Fibroblast of skin of back (primary cell): Measurements from ENCODE around the gene ZBTB5.

ENCODE experiments used
- DNase-seq: peaks from one replicate; pipeline ENCODE4 v3.0.0-alpha.2; 2013

The ZBTB5 gene

DNA sequence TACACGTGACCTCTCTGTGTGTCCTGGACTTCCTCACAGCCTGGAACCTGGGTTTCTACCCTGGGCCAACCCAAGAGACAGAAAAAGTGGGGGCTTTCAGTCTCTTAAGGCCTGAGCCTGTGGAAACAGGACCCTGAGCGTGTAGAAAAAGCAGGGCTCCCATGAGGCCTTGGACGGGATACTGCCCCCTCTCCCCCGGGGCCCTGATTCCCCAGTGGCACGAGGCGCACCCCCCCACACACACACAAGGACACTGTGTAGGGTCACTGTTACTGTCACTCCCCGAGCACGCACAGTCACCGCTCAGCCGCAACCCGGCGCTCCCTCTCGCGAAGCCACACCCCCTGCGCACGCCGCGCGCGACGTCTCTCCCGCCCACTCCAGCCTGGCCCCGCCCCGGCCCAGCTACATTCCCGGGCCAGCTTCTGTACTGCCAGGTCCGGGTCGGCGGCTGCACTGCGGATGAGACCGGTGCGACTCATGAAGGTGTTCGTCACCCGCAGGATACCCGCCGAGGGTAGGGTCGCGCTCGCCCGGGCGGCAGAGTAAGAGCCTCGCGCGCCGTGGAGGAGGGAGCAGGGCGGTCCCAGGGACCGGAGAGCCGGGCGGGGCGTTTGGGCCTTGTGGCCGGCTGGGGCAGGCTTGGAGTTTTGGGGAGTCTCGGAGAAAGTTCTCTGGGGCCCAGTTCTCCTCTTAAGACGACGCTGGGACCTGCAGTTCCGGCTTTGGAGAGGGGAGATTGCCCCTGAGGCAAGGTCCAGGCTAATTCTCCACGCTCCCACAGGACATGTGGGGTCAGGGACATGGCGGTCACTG lies 42.8 kb downstream of the ZBTB5 start, which contains the start of gene GRHPR:
TSS of gene GRHPR (plus strand) at position 408 of the 816 bp plus-strand sequence. CDS start at position 463, 55 bp downstream.
- peak; percentile 80 for DNase-seq

DNA sequence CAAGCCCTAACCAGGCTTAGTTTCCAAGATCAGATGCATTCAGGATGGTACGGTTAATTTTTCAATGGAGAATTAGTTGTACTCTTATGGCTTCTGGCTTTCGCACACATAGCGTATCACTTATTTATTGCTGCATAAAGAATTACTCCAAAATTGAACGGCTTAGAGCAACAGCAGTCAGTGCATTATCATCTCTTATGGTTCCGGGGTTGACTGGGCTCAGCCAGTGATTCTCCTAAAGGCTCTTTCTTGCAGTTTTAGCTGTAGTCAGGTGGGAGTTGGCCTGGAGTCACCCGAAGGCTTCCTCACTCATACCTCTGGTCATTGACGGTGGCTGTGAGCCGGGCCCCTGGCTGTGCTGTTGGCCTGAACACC lies 43.3 kb downstream of the ZBTB5 start:
- no peak for DNase-seq

GRCh38 chr9:37420271-37421215 lies 44.7 kb downstream of the ZBTB5 start:
- DNase-seq: no peak

DNA sequence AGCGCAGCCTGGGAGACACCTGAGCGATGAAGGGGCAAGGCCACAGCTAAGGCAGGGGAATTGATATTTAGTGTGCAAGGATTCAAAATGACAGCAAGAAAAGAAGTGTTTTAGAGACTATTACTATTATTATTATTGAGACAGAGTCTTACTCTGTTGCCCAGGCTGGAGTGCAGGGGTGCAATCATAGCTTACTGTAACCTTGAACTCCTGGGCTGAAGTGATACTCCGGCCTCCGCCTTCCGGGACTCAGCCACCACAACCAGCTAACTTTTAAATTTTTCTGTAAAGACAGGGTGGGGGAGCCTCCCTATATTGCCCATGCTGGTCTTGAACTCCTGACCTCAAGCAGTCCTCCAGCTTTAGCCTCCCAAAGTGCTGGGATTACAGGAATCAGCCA lies 46.0 kb downstream of the ZBTB5 start:
- no peak for DNase-seq

DNA sequence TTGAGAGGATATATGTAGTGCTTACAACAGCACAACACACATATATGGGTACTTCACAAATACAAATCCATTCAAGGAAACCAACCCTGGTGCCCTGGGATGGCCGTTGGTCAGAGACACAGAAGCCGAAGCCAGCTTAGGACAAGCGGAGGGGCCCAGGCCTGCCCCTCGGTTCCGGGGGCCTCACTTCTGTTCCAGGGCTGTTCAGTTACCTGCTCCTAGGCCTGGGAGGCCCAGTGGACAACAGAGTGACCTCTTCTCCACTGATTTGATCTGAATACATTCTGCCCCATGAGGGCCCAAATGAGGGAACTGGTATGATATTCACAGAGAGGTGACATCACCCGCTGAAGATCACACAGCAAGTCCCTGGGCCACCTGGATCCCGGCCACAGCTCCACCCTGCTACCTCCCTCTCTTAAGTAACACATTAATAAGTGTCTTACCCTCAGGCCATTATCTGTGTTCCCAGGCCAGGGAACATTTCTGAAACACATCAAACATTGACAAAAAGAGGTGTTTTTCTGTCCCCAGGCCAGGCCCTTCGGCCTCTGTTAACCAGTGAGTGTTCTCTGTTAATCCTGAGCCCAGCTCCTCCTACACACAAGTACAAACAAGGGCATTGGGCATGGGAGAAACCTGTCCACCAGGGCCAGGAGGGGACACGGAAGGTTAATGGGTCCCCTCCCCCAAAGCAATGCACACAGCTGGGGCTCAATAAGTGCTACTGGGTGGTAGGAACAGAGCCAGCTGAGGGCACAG lies 47.2 kb downstream of the ZBTB5 start:
- DNase-seq: no peak

- no peak for DNase-seq
Observed at GRCh38 chr9:37417252-37417803, 47.9 kb downstream of the ZBTB5 start.

GRCh38 chr9:37415011-37415719 lies 50.1 kb downstream of the ZBTB5 start:
- peak; percentile 81 for DNase-seq

GRCh38 chr9:37414503-37414943 lies 50.7 kb downstream of the ZBTB5 start:
- DNase-seq: no peak

GRCh38 chr9:37413311-37413710 lies 51.9 kb downstream of the ZBTB5 start:
- DNase-seq: no peak

GRCh38 chr9:37412431-37413151 lies 52.7 kb downstream of the ZBTB5 start:
- DNase-seq: peak; percentile 36

DNA sequence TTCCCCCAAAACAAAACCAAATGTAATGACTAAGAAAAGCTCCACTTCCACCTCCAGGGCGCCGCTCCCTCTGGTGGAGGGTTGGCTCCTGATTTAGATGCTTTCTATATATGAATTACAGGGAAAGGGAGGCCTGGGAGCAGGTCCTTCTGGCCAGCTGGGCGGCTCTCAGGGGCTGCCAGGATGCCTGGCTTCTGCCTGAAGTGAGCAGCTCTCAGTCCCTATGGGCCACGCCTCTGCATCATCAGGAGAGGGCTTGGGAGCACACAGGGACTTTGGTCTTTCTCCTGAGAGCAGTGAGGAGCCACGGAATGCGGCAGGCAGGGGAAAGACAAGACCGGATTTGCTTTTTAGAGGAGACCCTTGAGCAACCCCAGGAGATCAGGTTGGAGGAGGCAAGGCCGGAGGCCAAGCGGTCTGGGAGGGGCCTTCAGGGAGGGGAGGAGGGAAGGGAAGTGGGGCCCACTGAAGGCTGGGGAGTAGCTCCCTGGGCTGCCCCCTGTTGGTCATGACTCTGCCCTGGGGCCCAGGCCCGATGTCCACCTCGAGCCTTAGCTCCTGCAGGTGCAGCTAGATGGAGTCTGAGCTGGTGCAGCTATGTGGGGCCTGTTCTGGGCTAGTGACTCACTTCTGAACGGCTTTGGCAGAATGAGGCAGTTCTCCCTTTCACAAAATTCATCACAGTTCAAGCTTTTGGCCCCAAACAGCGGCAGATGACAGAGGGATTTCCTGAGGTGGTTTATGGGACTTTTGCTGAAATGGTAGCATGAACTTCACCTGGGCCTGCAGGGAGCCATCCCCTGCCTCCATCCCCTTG lies 54.1 kb downstream of the ZBTB5 start:
- DNase-seq: peak; percentile 13

- DNase-seq: no peak
Observed at GRCh38 chr9:37410354-37410861, 54.8 kb downstream of the ZBTB5 start.

- no peak for DNase-seq
Observed at GRCh38 chr9:37408933-37409710, 56.1 kb downstream of the ZBTB5 start.

GRCh38 chr9:37407468-37407867 lies 57.8 kb downstream of the ZBTB5 start:
- DNase-seq: no peak

GRCh38 chr9:37406603-37407401 lies 58.4 kb downstream of the ZBTB5 start:
- DNase-seq: no peak

- DNase-seq: no peak
Observed at GRCh38 chr9:37405764-37406380, 59.4 kb downstream of the ZBTB5 start.

- DNase-seq: no peak
Observed at GRCh38 chr9:37405350-37405749, 59.9 kb downstream of the ZBTB5 start.

DNA sequence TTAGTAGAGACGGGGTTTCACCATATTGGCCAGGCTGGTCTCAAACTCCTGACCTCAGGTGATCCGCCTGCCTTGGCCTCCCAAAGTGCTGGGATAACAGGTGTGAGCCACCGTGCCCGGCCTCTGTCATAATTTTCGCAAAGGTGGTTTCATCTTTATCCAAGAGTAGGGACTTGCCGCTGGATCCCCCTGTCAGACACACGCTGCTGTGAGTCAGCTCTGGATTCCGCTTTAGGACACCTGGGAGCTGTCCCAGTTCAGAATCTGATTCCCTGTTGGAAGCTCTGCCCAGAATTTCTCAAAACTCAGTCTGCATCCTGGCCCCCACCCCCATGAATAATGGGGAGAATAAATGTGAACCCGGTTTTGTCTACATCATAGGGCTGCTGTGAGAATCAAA lies 60.7 kb downstream of the ZBTB5 start:
- no peak for DNase-seq
